Caco-2 (cell line): Measurements from ENCODE around the gene KIF6. TPM values are rescaled to one million over a fixed set of nuclear protein-coding genes. Genes with fewer than 3 reads are reported as not detected.

Experiments used
- BruUV-seq: library from RNA; stranded (reverse); fragments of 400-500 nt; replicated peaks from 2 replicates; lab custom pipeline; 2021; lab: Mats Ljungman, UMichigan
- CTCF ChIA-PET: fragments of 300-600 bp; sonication (Branson Sonifier 250); formaldehyde crosslinking; loops from one replicate; lab custom pipeline; 2022; ENCODE audit warnings: antibody characterized with exemption; lab: Charles Lee
- POLR2A ChIA-PET: fragments of 300-600 bp; sonication (Branson Sonifier 250); formaldehyde crosslinking; loops from one replicate; lab custom pipeline; 2022; ENCODE audit warnings: antibody characterized with exemption; lab: Charles Lee
- DNase-seq, 2 experiments: peaks; one replicate each; pipeline versions ENCODE4 v3.0.0 to v3.0.0-alpha.2; 2020 to 2022
- H3K27me3 ChIP-seq: replicated peaks from 2 replicates; pipeline ENCODE4 v1.6.0; 2011; ENCODE audit warnings: low read length; ENCODE audit not compliant: control insufficient read depth, insufficient read depth
- H3K36me3 ChIP-seq: 2 replicates; pipeline ENCODE4 v1.5.1; 2011; ENCODE audit warnings: low read length; ENCODE audit not compliant: control insufficient read depth, insufficient read depth
- H3K4me1 ChIP-seq: fragments of 250-450 bp; sonication (Bioruptor Pico); 2 replicates; pipeline ENCODE4 v1.5.1; 2020; ENCODE audit warnings: mild to moderate bottlenecking
- H3K4me3 ChIP-seq: 2 replicates; pipeline ENCODE4 v1.5.1; 2011; ENCODE audit warnings: low read depth, mild to moderate bottlenecking, control low read depth, low read length
- H3K9me3 ChIP-seq: fragments of 250-450 bp; sonication (Bioruptor Pico); 2 replicates; pipeline ENCODE4 v1.5.1; 2020; ENCODE audit warnings: mild to moderate bottlenecking, moderate library complexity
- H3K27ac Mint-ChIP-seq: one replicate; pipeline ENCODE4 v1.8.0; 2022; ENCODE audit warnings: mixed read lengths; ENCODE audit not compliant: unreplicated experiment
- H3K27me3 Mint-ChIP-seq: one replicate; pipeline ENCODE4 v1.8.0; 2022; ENCODE audit warnings: mixed read lengths; ENCODE audit not compliant: insufficient read depth, unreplicated experiment
- H3K36me3 Mint-ChIP-seq: one replicate; pipeline ENCODE4 v1.8.0; 2022; ENCODE audit warnings: mild to moderate bottlenecking, mixed read lengths; ENCODE audit not compliant: insufficient read depth, unreplicated experiment
- H3K4me1 Mint-ChIP-seq: one replicate; pipeline ENCODE4 v1.8.0; 2022; ENCODE audit warnings: low read depth, mixed read lengths; ENCODE audit not compliant: unreplicated experiment
- H3K4me3 Mint-ChIP-seq: one replicate; pipeline ENCODE4 v1.8.0; 2022; ENCODE audit warnings: mild to moderate bottlenecking, moderate library complexity, mixed read lengths; ENCODE audit not compliant: unreplicated experiment
- H3K9me3 Mint-ChIP-seq: one replicate; pipeline ENCODE4 v1.8.0; 2022; ENCODE audit warnings: mixed read lengths; ENCODE audit not compliant: unreplicated experiment
- intact Hi-C: fragments of 100-400 bp; cut with micrococcal nuclease; formaldehyde crosslinking; loops from one replicate; pipeline ENCODE4 v1.10.0; 2022; ENCODE audit not compliant: unreplicated experiment
- total RNA-seq: library from RNA; stranded (reverse); gene quantifications from 2 replicates; pipeline ENCODE4 v1.2.3, GENCODE V29; 2022
- TF ChIP-seq, protein P1 (sequence below), 2 experiments: fragments of 200-600 bp in 1 of 2; IDR thresholded peaks; 1 replicate in 1 of 2; 2 replicates in 1 of 2; pipeline versions ENCODE4 v1.5.1 to v1.8.0; 2011 to 2022; ENCODE audit warnings: antibody characterized with exemption in 1 of 2, control low read depth in 1 of 2, inconsistent platforms in 1 of 2, low read depth in 1 of 2, low read length in 1 of 2, mild to moderate bottlenecking in 1 of 2, moderate library complexity in 1 of 2; ENCODE audit not compliant: insufficient read depth in 1 of 2, severe bottlenecking in 1 of 2, unreplicated experiment in 1 of 2

KIF6 gene
- total RNA-seq, 1 experiment from 2014 or later = not detected

GRCh38 chr6:39593646-39594045 is 131.6 kb downstream of the KIF6 start:
- Mint-ChIP-seq H3K36me3 (no peaks in the 10 kb centered on the region), H3K4me3 (no peak overlapping the region), H3K4me1 (no peaks in the 10 kb centered on the region), H3K27ac (no peak overlapping the region), H3K27me3 (peaks cover 18% of the 10 kb centered on the region), H3K9me3 (no peaks in the 10 kb centered on the region)
- H3K4me3 ChIP-seq = no peak overlapping the region
- CTCF ChIA-PET = no interaction called here
- TF ChIP-seq, protein P1, sequence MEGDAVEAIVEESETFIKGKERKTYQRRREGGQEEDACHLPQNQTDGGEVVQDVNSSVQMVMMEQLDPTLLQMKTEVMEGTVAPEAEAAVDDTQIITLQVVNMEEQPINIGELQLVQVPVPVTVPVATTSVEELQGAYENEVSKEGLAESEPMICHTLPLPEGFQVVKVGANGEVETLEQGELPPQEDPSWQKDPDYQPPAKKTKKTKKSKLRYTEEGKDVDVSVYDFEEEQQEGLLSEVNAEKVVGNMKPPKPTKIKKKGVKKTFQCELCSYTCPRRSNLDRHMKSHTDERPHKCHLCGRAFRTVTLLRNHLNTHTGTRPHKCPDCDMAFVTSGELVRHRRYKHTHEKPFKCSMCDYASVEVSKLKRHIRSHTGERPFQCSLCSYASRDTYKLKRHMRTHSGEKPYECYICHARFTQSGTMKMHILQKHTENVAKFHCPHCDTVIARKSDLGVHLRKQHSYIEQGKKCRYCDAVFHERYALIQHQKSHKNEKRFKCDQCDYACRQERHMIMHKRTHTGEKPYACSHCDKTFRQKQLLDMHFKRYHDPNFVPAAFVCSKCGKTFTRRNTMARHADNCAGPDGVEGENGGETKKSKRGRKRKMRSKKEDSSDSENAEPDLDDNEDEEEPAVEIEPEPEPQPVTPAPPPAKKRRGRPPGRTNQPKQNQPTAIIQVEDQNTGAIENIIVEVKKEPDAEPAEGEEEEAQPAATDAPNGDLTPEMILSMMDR (IDR thresholded peaks at IDR 0.05; ENCODE audit: insufficient read depth in 1 of 2, low read depth in 1 of 2, low read length in 1 of 2, severe bottlenecking in 1 of 2, unreplicated experiment in 1 of 2) = no peak
- BruUV-seq = no TSS peak
- no peak for DNase-seq
- no peaks in the 10 kb centered on the region for H3K9me3 ChIP-seq
- H3K36me3 ChIP-seq = no peaks in the 10 kb centered on the region
- POLR2A ChIA-PET = no interaction called here
- no peaks in the 10 kb centered on the region; the same call in none of the 2 replicates for H3K27me3 ChIP-seq
- H3K4me1 ChIP-seq = no peaks in the 10 kb centered on the region
- intact Hi-C loops = no loop called here

- CTCF ChIA-PET = no interaction called here
- no peaks in the 10 kb centered on the region for H3K36me3 Mint-ChIP-seq
- POLR2A ChIA-PET = no interaction called here
Observed at GRCh38 chr6:39590871-39591393, 134.3 kb downstream of the KIF6 start.

GRCh38 chr6:39587080-39587479 is 138.1 kb downstream of the KIF6 start:
- Mint-ChIP-seq H3K4me1 (no peaks in the 10 kb centered on the region), H3K9me3 (no peaks in the 10 kb centered on the region), H3K27me3 (peaks cover 3% of the 10 kb centered on the region), H3K4me3 (no peak overlapping the region), H3K27ac (no peak overlapping the region), H3K36me3 (no peaks in the 10 kb centered on the region)
- no peak for DNase-seq
- no peaks in the 10 kb centered on the region for H3K4me1 ChIP-seq
- H3K36me3 ChIP-seq = no peaks in the 10 kb centered on the region
- intact Hi-C loops = no loop called here
- ChIA-PET CTCF (no interaction called here), POLR2A (no interaction called here)
- no peaks in the 10 kb centered on the region for H3K9me3 ChIP-seq
- TF ChIP-seq, protein P1 (IDR thresholded peaks at IDR 0.05; ENCODE audit: insufficient read depth in 1 of 2, low read depth in 1 of 2, low read length in 1 of 2, severe bottlenecking in 1 of 2, unreplicated experiment in 1 of 2) = no peak
- no TSS peak for BruUV-seq
- no peaks in the 10 kb centered on the region; the same call in 1 of the 2 replicates for H3K27me3 ChIP-seq
- no peak overlapping the region for H3K4me3 ChIP-seq

More at GRCh38 chr6:39590871-39591393, 134.3 kb downstream of the KIF6 start:
- Histone ChIP-seq H3K36me3 (no peaks in the 10 kb centered on the region), H3K27me3 (no peaks in the 10 kb centered on the region; the same call in 1 of the 2 replicates), H3K9me3 (no peaks in the 10 kb centered on the region), H3K4me3 (no peak overlapping the region), H3K4me1 (no peaks in the 10 kb centered on the region)
- no peak for DNase-seq
- Mint-ChIP-seq H3K4me1 (no peaks in the 10 kb centered on the region), H3K27ac (no peak overlapping the region), H3K27me3 (peaks cover 14% of the 10 kb centered on the region), H3K9me3 (no peaks in the 10 kb centered on the region), H3K4me3 (no peak overlapping the region)
- TF ChIP-seq, protein P1 (IDR thresholded peaks at IDR 0.05; ENCODE audit: insufficient read depth in 1 of 2, low read depth in 1 of 2, low read length in 1 of 2, severe bottlenecking in 1 of 2, unreplicated experiment in 1 of 2) = no peak
- intact Hi-C loops = no loop called here
- BruUV-seq = no TSS peak
